Pancreas (tissue), 10 donors: ENCODE measurements around the gene ASIP. TPM values are rescaled to one million over a fixed set of nuclear protein-coding genes. Genes with fewer than 3 reads are reported as not detected.
"Not testable (repeated sequence)": the region's sequence is repeated elsewhere in the genome, so short reads cannot be mapped to it uniquely, and the experiment has no call there.

Experiments
- ATAC-seq, 4 donors: fragments of 200-7000 bp; cut with Tn5 transposase; one replicate each; pipeline versions ENCODE4 v1.8.0 to v1.9.1; 2020; ENCODE audit warnings: mild to moderate bottlenecking in 4 of 4, moderate library complexity in 4 of 4
- DNase-seq, 6 donors: peaks; one replicate each; pipeline ENCODE4 v3.0.0-alpha.2; 2020
- FAIRE-seq: peaks from 2 replicates; lab custom pipeline; 2012; peaks lifted over from hg19 to GRCh38; lab: Jason Lieb, UNC
- H3K27ac ChIP-seq, 4 donors: fragments of 200-600 bp; sonication (generic); 1 replicate in 3 of 4; 2 replicates in 1 of 4; pipeline versions ENCODE4 v1.5.0 to v1.8.0; 2020
- H3K27me3 ChIP-seq, 4 donors: fragments of 200-600 bp; one replicate each; pipeline ENCODE4 v1.8.0; 2021
- H3K36me3 ChIP-seq, 3 donors: fragments of 200-600 bp; sonication (generic) in 1 of 3; one replicate each; pipeline versions ENCODE4 v1.5.0 to v1.8.0; 2020 to 2021
- H3K4me1 ChIP-seq, 3 donors: fragments of 200-600 bp; one replicate each; pipeline ENCODE4 v1.8.0; 2021
- H3K4me3 ChIP-seq, 4 donors: fragments of 200-600 bp; sonication (generic) in 2 of 4; one replicate each; pipeline versions ENCODE4 v1.5.0 to v1.8.0; 2020 to 2021
- H3K9me3 ChIP-seq, 4 donors: fragments of 200-600 bp; one replicate each; pipeline ENCODE4 v1.8.0; 2021
- CTCF ChIP-seq, 4 donors: fragments of 200-600 bp; sonication (generic) in 3 of 4; IDR thresholded peaks; one replicate each; pipeline versions ENCODE4 v1.5.0 to v1.8.0; 2021; ENCODE audit warnings: antibody characterized with exemption in 4 of 4
- WGBS, 2 donors: extraction: QIAGEN DNeasy Blood & Tissue Kit; methylation state at CpG; one replicate each; pipeline ENCODE4 v1.1.7; 2013; 5-methylcytosine and 5-hydroxymethylcytosine counted together
- intact Hi-C, 3 donors: fragments of 100-400 bp; cut with DNase I; formaldehyde crosslinking; loops; one replicate each; pipeline versions ENCODE4 v1.11.1 to v1.14.2; 2022
- polyA plus RNA-seq, 2 donors: library from polyadenylated mRNA; stranded (reverse); fragments of 200-250 nt; gene quantifications; one replicate each; pipeline ENCODE4 v1.2.3, GENCODE V29; 2013
- total RNA-seq, 6 donors: library from RNA; stranded (reverse); fragmentation: NEBNext Ultra II Directional in 4 of 6; extraction: Animal tissue kit (Norgen Biotek cat#: 25700) in 4 of 6; gene quantifications; one replicate each; pipeline versions ENCODE4 v1.2.1 to v1.2.4, GENCODE V29; 2021 to 2023
- donor health status: healthy with polysubstance abuse.
- donor health status: DM: no; HTN: no; CAD: no; lungs with moderate emphysema.
- donor health status: DM: no; HTN: no; CAD: no.
- donor health status: control.
- donor health status: control.
- donor health status: Bipolar disorder and iron deficiency.
- donor health status: DM: yes; HTN: yes; CAD: no.
- donor health status: DM: no; HTN: no; CAD: no.
- donor health status: DM: no; HTN: no; CAD: no.
- donor health status: DM: yes; HTN: yes; CAD: no.

The ASIP gene
- total and polyA plus RNA-seq, 8 donors, result not detected

- 77 to 78% methylated on average over 9 of the region's 9 CpGs for WGBS, 2 donors
- ATAC-seq, result peak in 2 of 4 donors; percentile 56 to 72
- DNase-seq, result no peak
- no peaks in the 10 kb centered on the region for H3K9me3 ChIP-seq
- no peak overlapping the region for H3K4me3 ChIP-seq
- H3K4me1 ChIP-seq, result no peaks in the 10 kb centered on the region
- no peak for FAIRE-seq
- intact Hi-C loops, result no loop called here
- no peak for TF ChIP-seq CTCF (IDR thresholded peaks at IDR 0.05)
- H3K27ac ChIP-seq, result peak overlapping the region in 2 of 4 donors; percentile 22 to 25
- H3K27me3 ChIP-seq, result no peaks in the 10 kb centered on the region
- no peaks in the 10 kb centered on the region for H3K36me3 ChIP-seq
These were observed 21.5 kb downstream of the ASIP start for GRCh38 chr20:34262488-34263288.

GRCh38 chr20:34263468-34263867 is 22.2 kb downstream of the ASIP start:
- H3K27ac ChIP-seq, H3K4me1 ChIP-seq, DNase-seq, H3K9me3 ChIP-seq, H3K27me3 ChIP-seq, intact Hi-C loops, ATAC-seq, H3K36me3 ChIP-seq, FAIRE-seq, H3K4me3 ChIP-seq: not testable (repeated sequence)
- WGBS, 2 donors, result 96 to 99% methylated on average over 8 of the region's 8 CpGs

GRCh38 chr20:34264141-34264540 is 22.9 kb downstream of the ASIP start:
- H3K27me3 ChIP-seq, result no peaks in the 10 kb centered on the region
- ATAC-seq (no peak), DNase-seq (no peak), FAIRE-seq (no peak)
- no peak overlapping the region for H3K4me3 ChIP-seq
- TF ChIP-seq CTCF (IDR thresholded peaks at IDR 0.05), result no peak
- no peaks in the 10 kb centered on the region for H3K36me3 ChIP-seq
- intact Hi-C loops, result no loop called here
- H3K27ac ChIP-seq, result no peak overlapping the region
- H3K4me1 ChIP-seq, result no peaks in the 10 kb centered on the region
- 94 to 95% methylated on average over 5 of the region's 5 CpGs for WGBS, 2 donors
- no peaks in the 10 kb centered on the region for H3K9me3 ChIP-seq

- H3K4me3 ChIP-seq, result no peak overlapping the region
- H3K27me3 ChIP-seq, result no peaks in the 10 kb centered on the region
- no peaks in the 10 kb centered on the region for H3K36me3 ChIP-seq
- DNase-seq (no peak), ATAC-seq (no peak), FAIRE-seq (no peak)
- intact Hi-C loops, result no loop called here
- WGBS, 2 donors, result 97 to 99% methylated on average over 12 of the region's 12 CpGs
- no peaks in the 10 kb centered on the region for H3K4me1 ChIP-seq
- H3K27ac ChIP-seq, result no peak overlapping the region
- no peaks in the 10 kb centered on the region for H3K9me3 ChIP-seq
- no peak for TF ChIP-seq CTCF (IDR thresholded peaks at IDR 0.05)
These were observed 26.9 kb downstream of the ASIP start for GRCh38 chr20:34268145-34268544.

- Histone ChIP-seq H3K4me1 (no peaks in the 10 kb centered on the region), H3K36me3 (no peaks in the 10 kb centered on the region), H3K27me3 (no peaks in the 10 kb centered on the region), H3K9me3 (no peaks in the 10 kb centered on the region), H3K27ac (no peak overlapping the region), H3K4me3 (peak overlapping the region in 2 of 4 donors; percentile 27 to 38)
- DNase-seq, result peak in 4 of 6 donors; percentile 27 to 66 (median 41)
- no peak for FAIRE-seq
- intact Hi-C loops, result no loop called here
- 17 to 51% methylated on average over 51 to 58 of the region's 58 CpGs for WGBS, 2 donors
- TF ChIP-seq CTCF (IDR thresholded peaks at IDR 0.05), result no peak
- ATAC-seq, result peak; percentile 55 to 89 (median 77)
These were observed 27.8 kb downstream of the ASIP start for GRCh38 chr20:34268851-34269636.
